ENCODE results near the gene NCAM1. TPM values are rescaled to one million over a fixed set of nuclear protein-coding genes. Genes with fewer than 3 reads are reported as not detected.

Gene NCAM1
- total RNA-seq, 1 donor from 2014 or later: 332 TPM

DNA sequence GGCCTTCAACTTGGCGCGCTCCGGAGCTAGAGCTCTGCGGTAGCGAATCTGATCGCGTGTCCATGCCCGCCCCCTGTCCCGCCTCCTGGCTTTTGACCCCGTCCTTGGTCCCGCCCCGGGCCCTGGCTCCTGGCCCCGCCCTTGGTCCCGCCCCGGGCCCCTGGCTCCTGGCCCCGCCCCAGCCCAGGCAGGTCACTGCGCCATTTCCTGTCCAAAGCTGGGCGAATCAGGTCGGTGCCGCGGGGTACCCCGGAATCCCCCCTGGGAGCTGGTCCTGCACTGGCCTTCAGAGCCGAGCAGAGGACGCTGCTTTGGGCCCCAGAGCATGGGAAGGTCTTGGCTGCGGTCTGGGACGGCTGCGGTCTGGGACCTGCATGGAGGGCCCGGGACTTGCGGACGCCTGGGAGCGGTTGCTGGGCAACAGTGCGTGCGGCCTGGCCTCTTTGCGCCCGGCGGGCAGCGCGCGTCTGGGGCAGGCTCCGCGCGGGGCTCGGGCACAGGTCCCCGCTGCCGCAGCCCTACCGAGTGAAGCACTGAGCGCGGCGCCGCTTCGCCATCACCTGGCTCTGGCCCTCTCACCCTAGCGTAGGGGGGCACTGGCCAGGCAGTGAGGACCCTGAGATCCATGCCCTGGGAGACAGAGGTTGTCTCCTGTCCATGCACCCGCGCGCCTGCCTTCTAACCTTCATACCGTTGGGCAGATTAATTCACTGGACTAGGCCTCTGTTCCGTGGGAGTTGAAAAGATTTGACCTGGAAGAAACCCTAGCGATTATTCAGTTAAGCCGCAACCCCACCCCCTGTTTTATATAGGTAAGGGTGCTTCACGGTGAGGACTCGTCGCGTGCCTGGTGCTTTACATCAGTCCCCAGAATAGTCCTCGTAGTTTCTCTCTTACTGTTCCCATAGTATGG is 353.4 kb downstream of the NCAM1 start, which contains the start of gene TTC12:
TTC12 (plus strand) TSS at position 195 of the 913 bp plus-strand sequence. CDS start 1,675 bp downstream, outside the sequence.
- Histone ChIP-seq H3K4me1 (peaks cover 21% of the 10 kb centered on the region), H3K9me3 (replicated peaks) (no peaks in the 10 kb centered on the region), H3K36me3 (peaks cover 25% of the 10 kb centered on the region), H3K27ac (replicated peaks) (peak within 1 kb of the TSS; percentile 91), H3K4me3 (peak within 1 kb of the TSS; percentile 85), H3K27me3 (ENCODE audit: low read depth) (no peaks in the 10 kb centered on the region)
- peak; percentile 95 for DNase-seq
- TF ChIP-seq, protein P1, sequence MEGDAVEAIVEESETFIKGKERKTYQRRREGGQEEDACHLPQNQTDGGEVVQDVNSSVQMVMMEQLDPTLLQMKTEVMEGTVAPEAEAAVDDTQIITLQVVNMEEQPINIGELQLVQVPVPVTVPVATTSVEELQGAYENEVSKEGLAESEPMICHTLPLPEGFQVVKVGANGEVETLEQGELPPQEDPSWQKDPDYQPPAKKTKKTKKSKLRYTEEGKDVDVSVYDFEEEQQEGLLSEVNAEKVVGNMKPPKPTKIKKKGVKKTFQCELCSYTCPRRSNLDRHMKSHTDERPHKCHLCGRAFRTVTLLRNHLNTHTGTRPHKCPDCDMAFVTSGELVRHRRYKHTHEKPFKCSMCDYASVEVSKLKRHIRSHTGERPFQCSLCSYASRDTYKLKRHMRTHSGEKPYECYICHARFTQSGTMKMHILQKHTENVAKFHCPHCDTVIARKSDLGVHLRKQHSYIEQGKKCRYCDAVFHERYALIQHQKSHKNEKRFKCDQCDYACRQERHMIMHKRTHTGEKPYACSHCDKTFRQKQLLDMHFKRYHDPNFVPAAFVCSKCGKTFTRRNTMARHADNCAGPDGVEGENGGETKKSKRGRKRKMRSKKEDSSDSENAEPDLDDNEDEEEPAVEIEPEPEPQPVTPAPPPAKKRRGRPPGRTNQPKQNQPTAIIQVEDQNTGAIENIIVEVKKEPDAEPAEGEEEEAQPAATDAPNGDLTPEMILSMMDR (IDR thresholded peaks at IDR 0.05; ENCODE audit: borderline replicate concordance): no peak
- intact Hi-C loops (cut with micrococcal nuclease): no loop called here

DNA sequence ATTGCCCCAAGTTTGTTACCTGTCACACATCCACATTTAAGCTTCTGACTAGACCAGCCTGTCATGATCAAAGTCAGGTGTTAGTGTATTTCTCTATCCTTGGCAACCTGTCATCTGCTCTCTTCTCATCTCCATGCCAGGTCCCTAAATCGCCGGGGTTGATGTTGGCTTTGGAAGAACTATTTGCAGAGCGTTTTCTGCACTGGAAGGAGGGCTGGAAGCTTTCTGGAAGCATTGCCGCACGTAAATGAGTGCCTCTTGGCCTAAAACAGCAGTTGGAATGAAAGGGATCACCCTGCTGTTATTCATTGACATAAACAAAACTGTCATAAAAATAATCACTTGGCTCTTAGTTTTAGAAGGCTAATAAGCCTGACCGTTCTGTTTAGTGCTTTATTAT is 354.6 kb downstream of the NCAM1 start:
- H3K4me3 ChIP-seq: no peak overlapping the region
- no peak for DNase-seq
- H3K4me1 ChIP-seq: peaks cover 21% of the 10 kb centered on the region
- no peaks in the 10 kb centered on the region for H3K9me3 ChIP-seq (replicated peaks)
- H3K36me3 ChIP-seq: peaks cover 36% of the 10 kb centered on the region
- no peak overlapping the region for H3K27ac ChIP-seq (replicated peaks)
- intact Hi-C loops (cut with micrococcal nuclease): no loop called here
- H3K27me3 ChIP-seq (ENCODE audit: low read depth): no peaks in the 10 kb centered on the region
- TF ChIP-seq, protein P1 (IDR thresholded peaks at IDR 0.05; ENCODE audit: borderline replicate concordance): no peak

DNA sequence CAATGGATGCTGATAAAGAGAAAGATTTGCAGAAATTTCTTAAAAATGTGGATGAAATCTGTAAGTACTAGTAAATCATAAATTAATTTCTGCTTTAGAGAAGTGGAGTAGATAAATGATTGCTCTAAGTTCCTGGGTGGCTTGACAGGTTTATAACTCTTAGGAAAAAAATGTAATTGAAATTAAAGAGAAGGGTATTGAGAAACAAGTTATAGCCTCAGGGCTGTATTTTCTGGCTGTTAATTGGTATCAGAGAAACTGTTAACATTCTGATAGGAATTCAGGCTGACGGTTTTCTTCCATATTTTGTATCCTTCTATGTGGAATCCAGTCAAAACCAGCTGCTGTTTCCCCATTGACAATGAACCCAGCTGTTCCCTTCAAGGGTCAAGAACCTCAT is 355.0 kb downstream of the NCAM1 start:
- Histone ChIP-seq H3K4me1 (peaks cover 21% of the 10 kb centered on the region), H3K4me3 (no peak overlapping the region), H3K9me3 (replicated peaks) (no peaks in the 10 kb centered on the region), H3K27ac (replicated peaks) (no peak overlapping the region), H3K36me3 (peaks cover 36% of the 10 kb centered on the region), H3K27me3 (ENCODE audit: low read depth) (no peaks in the 10 kb centered on the region)
- TF ChIP-seq, protein P1 (IDR thresholded peaks at IDR 0.05; ENCODE audit: borderline replicate concordance): no peak
- no peak for DNase-seq
- intact Hi-C loops (cut with micrococcal nuclease): no loop called here

DNA sequence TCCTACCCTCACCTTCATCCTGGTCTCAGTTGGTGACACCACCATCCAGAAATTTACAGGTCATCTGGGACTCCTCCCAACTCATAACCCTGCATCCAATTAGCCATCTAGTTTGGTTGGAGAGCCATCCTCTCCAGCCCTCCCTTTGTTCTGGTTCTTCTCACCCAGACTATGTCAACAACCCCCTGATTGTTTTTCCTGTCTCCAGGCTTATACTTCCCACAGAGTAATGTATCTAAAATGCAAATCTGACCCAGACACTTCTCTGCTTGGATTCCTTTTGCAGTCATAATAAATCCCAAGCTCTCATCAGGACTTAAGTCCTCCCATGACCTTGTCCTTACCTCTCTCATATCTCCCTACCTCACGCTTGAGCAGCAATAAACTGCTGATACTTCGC is 356.1 kb downstream of the NCAM1 start:
- Histone ChIP-seq H3K27me3 (ENCODE audit: low read depth) (no peaks in the 10 kb centered on the region), H3K4me1 (peaks cover 21% of the 10 kb centered on the region), H3K36me3 (peaks cover 36% of the 10 kb centered on the region), H3K4me3 (no peak overlapping the region), H3K9me3 (replicated peaks) (no peaks in the 10 kb centered on the region), H3K27ac (replicated peaks) (no peak overlapping the region)
- DNase-seq: no peak
- intact Hi-C loops (cut with micrococcal nuclease): no loop called here
- TF ChIP-seq, protein P1 (IDR thresholded peaks at IDR 0.05; ENCODE audit: borderline replicate concordance): no peak

DNA sequence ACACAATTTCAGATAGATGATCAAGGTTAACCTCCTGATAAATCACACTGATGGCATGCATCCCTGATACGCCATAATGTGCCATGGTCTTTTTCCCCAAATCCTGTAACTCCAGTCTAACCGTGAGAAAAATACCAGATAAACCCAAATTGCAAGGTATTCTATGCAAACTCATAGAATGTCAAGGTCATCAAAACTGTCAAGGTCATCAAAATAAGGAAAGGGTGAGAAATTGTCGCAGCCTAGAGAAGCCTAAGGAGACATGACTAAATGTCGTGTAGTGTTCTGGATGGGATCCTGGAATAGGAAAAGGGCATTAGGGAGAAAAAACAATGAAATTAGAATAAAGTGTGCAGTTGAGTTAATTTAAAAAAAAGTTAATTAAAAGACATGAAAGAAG is 357.9 kb downstream of the NCAM1 start:
- no peaks in the 10 kb centered on the region for H3K9me3 ChIP-seq (replicated peaks)
- no peak for DNase-seq
- peaks cover 46% of the 10 kb centered on the region for H3K36me3 ChIP-seq
- H3K27me3 ChIP-seq (ENCODE audit: low read depth): no peaks in the 10 kb centered on the region
- H3K27ac ChIP-seq (replicated peaks): no peak overlapping the region
- intact Hi-C loops (cut with micrococcal nuclease): no loop called here
- TF ChIP-seq, protein P1 (IDR thresholded peaks at IDR 0.05; ENCODE audit: borderline replicate concordance): no peak
- peaks cover 16% of the 10 kb centered on the region for H3K4me1 ChIP-seq
- no peak overlapping the region for H3K4me3 ChIP-seq

Measured in left ventricle myocardium inferior (tissue), 1 donor.